Measurements from ENCODE around the gene ANKRD50. TPM values are rescaled to one million over a fixed set of nuclear protein-coding genes. Genes with fewer than 3 reads are reported as not detected.

Gene ANKRD50
- total RNA-seq, 4 donors from 2014 or later = 22.5 to 26.0 (median 23.7) TPM

DNA sequence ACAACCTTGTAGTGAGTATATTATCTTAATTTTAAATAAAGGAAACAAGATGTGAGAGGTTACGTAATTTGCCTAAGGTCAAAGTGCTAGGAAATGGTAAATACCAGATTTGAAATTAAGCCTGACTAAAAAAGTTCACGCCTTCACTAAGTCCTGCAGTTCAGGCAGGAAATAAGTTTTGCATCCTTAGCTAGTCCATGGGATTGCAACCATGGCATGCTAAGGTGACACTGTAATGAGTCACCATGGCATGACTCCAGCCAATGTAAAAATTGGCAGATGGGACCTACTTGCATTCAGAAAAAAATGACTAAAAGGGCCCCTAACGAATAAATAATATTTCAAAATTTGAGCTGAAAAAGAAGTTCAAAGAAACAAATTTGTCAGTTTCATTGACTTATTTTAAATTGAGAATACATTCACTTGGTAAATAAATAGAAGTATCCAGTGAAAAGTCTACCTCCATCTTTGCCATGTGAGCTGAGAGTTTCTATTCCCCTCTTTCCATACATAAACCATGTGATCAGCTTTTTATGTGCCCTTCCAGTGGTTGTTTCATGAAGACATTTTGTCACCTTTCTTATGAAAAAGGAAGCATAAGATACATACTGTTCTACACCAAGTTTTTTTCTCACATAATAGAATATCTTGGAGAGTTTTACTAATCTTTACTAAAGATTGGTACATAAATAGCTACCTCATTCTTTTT lies 72.4 kb downstream of the ANKRD50 start:
- Histone ChIP-seq H3K4me1 (peaks cover 0 to 10% of the 10 kb centered on the region in 2 donors), H3K27me3 (no peaks in the 10 kb centered on the region), H3K4me3 (replicated peaks in 1 of 3) (no peak overlapping the region), H3K9me3 (no peaks in the 10 kb centered on the region), H3K36me3 (no peaks in the 10 kb centered on the region), H3K27ac (no peak overlapping the region)
- peak; percentile 13 to 20 for DNase-seq
- TF ChIP-seq, protein P1, sequence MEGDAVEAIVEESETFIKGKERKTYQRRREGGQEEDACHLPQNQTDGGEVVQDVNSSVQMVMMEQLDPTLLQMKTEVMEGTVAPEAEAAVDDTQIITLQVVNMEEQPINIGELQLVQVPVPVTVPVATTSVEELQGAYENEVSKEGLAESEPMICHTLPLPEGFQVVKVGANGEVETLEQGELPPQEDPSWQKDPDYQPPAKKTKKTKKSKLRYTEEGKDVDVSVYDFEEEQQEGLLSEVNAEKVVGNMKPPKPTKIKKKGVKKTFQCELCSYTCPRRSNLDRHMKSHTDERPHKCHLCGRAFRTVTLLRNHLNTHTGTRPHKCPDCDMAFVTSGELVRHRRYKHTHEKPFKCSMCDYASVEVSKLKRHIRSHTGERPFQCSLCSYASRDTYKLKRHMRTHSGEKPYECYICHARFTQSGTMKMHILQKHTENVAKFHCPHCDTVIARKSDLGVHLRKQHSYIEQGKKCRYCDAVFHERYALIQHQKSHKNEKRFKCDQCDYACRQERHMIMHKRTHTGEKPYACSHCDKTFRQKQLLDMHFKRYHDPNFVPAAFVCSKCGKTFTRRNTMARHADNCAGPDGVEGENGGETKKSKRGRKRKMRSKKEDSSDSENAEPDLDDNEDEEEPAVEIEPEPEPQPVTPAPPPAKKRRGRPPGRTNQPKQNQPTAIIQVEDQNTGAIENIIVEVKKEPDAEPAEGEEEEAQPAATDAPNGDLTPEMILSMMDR (IDR thresholded peaks at IDR 0.05) = no peak
- TF ChIP-seq POLR2A (IDR thresholded peaks at IDR 0.05) = no peak
- WGBS, 2 donors = 86 to 92% methylated on average over 3 of the region's 3 CpGs
- intact Hi-C loops (cut with DNase I) = no loop called here

GRCh38 chr4:124637321-124637720 lies 75.2 kb downstream of the ANKRD50 start:
- no peak overlapping the region for H3K27ac ChIP-seq
- H3K9me3 ChIP-seq = no peaks in the 10 kb centered on the region
- intact Hi-C loops (cut with DNase I) = no loop called here
- no peaks in the 10 kb centered on the region for H3K36me3 ChIP-seq
- TF ChIP-seq, protein P1 (IDR thresholded peaks at IDR 0.05) = no peak
- TF ChIP-seq POLR2A (IDR thresholded peaks at IDR 0.05) = no peak
- 93 to 95% methylated on average over 2 of the region's 2 CpGs for WGBS, 2 donors
- H3K4me1 ChIP-seq = peaks cover 0 to 5% of the 10 kb centered on the region in 2 donors
- H3K27me3 ChIP-seq = no peaks in the 10 kb centered on the region
- no peak for DNase-seq
- H3K4me3 ChIP-seq (replicated peaks in 1 of 3) = no peak overlapping the region

DNA sequence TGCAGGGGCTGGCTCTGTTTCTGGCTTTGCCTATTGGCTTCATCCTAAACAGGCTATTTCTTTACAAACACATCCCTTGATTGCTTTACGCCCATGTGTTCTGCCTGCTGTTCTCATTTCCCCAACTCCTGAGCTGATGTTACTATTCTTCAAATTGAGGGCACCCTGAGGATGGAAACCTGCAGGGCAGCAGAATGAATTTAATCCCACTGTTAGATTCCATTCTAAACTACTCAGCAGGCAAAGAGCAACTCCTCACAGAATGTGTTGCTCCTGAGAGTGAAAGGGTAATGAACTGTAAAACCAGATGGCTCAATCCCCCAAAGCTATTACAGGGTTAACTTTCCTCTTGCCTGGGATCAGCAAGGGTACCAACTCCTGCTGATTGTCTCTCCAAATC lies 75.7 kb downstream of the ANKRD50 start:
- Histone ChIP-seq H3K27me3 (no peaks in the 10 kb centered on the region), H3K9me3 (no peaks in the 10 kb centered on the region), H3K36me3 (no peaks in the 10 kb centered on the region), H3K4me1 (peaks cover 0 to 6% of the 10 kb centered on the region in 2 donors), H3K27ac (no peak overlapping the region), H3K4me3 (replicated peaks in 1 of 3) (no peak overlapping the region)
- 81 to 97% methylated on average over 1 of the region's 1 CpG for WGBS, 2 donors
- intact Hi-C loops (cut with DNase I) = no loop called here
- TF ChIP-seq POLR2A (IDR thresholded peaks at IDR 0.05) = no peak
- TF ChIP-seq, protein P1 (IDR thresholded peaks at IDR 0.05) = no peak
- DNase-seq = no peak

- Histone ChIP-seq H3K4me3 (replicated peaks in 1 of 3) (no peak overlapping the region), H3K27me3 (no peaks in the 10 kb centered on the region), H3K4me1 (peaks cover 7 to 14% of the 10 kb centered on the region in 2 donors), H3K36me3 (no peaks in the 10 kb centered on the region), H3K27ac (no peak overlapping the region), H3K9me3 (no peaks in the 10 kb centered on the region)
- TF ChIP-seq, protein P1 (IDR thresholded peaks at IDR 0.05) = no peak
- no peak for TF ChIP-seq POLR2A (IDR thresholded peaks at IDR 0.05)
- 93 to 95% methylated on average over 4 of the region's 4 CpGs for WGBS, 2 donors
- DNase-seq = no peak
- intact Hi-C loops (cut with DNase I) = no loop called here
Measured at GRCh38 chr4:124635331-124635730, 77.2 kb downstream of the ANKRD50 start.

GRCh38 chr4:124633285-124633941 lies 79.1 kb downstream of the ANKRD50 start:
- DNase-seq = no peak
- Histone ChIP-seq H3K4me1 (peaks cover 14% of the 10 kb centered on the region in 2 donors), H3K9me3 (no peaks in the 10 kb centered on the region), H3K27ac (no peak overlapping the region), H3K36me3 (no peaks in the 10 kb centered on the region), H3K27me3 (no peaks in the 10 kb centered on the region), H3K4me3 (replicated peaks in 1 of 3) (no peak overlapping the region)
- TF ChIP-seq POLR2A (IDR thresholded peaks at IDR 0.05) = no peak
- TF ChIP-seq, protein P1 (IDR thresholded peaks at IDR 0.05) = no peak
- intact Hi-C loops (cut with DNase I) = no loop called here
- WGBS, 2 donors = 73 to 84% methylated on average over 3 of the region's 3 CpGs

Data from thyroid gland (tissue), 4 donors.